Astrocyte (in vitro differentiated cells and primary cell): ENCODE results near the gene CD28.

ENCODE experiments used
- CTCF ChIP-seq: IDR thresholded peaks from 2 replicates; pipeline ENCODE4 v1.5.1; 2011; ENCODE audit warnings: low read depth, mild to moderate bottlenecking, inconsistent platforms, low read length, moderate library complexity; ENCODE audit not compliant: insufficient read depth
- EZH2 ChIP-seq: IDR thresholded peaks from 2 replicates; pipeline ENCODE4 v1.6.1; 2012; ENCODE audit warnings: mild to moderate bottlenecking, low read length, inconsistent platforms; ENCODE audit not compliant: insufficient read depth

- TF ChIP-seq CTCF: no peak
- no peak for TF ChIP-seq EZH2
Observed at GRCh38 chr2:203722411-203722810, 16.0 kb downstream of the CD28 start.
